Measurements from ENCODE around the gene VPS37C.
"Not testable (repeated sequence)": the region's sequence is repeated elsewhere in the genome, so short reads cannot be mapped to it uniquely, and the experiment has no call there.

DNA sequence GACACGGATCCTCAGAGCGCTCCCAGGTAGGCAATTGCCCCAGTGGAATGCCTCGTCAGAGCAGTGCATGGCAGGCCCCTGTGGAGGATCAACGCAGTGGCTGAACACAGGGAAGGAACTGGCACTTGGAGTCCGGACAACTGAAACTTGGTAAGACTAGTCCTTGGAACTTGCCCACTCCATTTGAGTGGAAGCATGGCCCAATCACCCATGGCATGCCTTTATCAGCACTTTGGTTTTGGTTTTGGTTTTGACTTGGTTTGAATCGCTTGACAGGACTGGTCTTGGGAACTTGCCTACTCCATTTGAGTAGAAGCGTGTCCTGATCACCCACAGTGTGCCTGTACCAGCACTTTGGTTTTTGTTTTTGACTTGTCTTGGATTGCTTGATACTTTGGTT is 67.1 kb downstream of the VPS37C start:
- TF ChIP-seq, protein P1, sequence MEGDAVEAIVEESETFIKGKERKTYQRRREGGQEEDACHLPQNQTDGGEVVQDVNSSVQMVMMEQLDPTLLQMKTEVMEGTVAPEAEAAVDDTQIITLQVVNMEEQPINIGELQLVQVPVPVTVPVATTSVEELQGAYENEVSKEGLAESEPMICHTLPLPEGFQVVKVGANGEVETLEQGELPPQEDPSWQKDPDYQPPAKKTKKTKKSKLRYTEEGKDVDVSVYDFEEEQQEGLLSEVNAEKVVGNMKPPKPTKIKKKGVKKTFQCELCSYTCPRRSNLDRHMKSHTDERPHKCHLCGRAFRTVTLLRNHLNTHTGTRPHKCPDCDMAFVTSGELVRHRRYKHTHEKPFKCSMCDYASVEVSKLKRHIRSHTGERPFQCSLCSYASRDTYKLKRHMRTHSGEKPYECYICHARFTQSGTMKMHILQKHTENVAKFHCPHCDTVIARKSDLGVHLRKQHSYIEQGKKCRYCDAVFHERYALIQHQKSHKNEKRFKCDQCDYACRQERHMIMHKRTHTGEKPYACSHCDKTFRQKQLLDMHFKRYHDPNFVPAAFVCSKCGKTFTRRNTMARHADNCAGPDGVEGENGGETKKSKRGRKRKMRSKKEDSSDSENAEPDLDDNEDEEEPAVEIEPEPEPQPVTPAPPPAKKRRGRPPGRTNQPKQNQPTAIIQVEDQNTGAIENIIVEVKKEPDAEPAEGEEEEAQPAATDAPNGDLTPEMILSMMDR (IDR thresholded peaks at IDR 0.05; ENCODE audit: low read depth, low read length, missing input control), result not testable (repeated sequence)
- TF ChIP-seq, protein P2, sequence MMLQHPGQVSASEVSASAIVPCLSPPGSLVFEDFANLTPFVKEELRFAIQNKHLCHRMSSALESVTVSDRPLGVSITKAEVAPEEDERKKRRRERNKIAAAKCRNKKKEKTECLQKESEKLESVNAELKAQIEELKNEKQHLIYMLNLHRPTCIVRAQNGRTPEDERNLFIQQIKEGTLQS (IDR thresholded peaks at IDR 0.05), result not testable (repeated sequence)
- not testable (repeated sequence) for TF ChIP-seq SP1 (IDR thresholded peaks at IDR 0.05); EGR1 (IDR thresholded peaks at IDR 0.05; ENCODE audit: low read depth in 2 of 2); RAD21 (IDR thresholded peaks at IDR 0.05); GABPA (IDR thresholded peaks at IDR 0.05 in 1 of 2, conservative IDR thresholded peaks at IDR 0.05 in 1 of 2); RXRA (IDR thresholded peaks at IDR 0.05)
- TF ChIP-seq, protein P3, sequence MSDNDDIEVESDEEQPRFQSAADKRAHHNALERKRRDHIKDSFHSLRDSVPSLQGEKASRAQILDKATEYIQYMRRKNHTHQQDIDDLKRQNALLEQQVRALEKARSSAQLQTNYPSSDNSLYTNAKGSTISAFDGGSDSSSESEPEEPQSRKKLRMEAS (IDR thresholded peaks at IDR 0.05), result not testable (repeated sequence)
